HepG2 (cell line): ENCODE measurements around the gene ALB. TPM values are rescaled to one million over a fixed set of nuclear protein-coding genes. Genes with fewer than 3 reads are reported as not detected.
A peak's percentile ranks its signal among the peaks of the same experiment; 100 is the strongest.

Experiments used
- CBX1 ChIP-seq: IDR thresholded peaks from one replicate; pipeline ENCODE4 v1.6.1; 2016; ENCODE audit warnings: antibody characterized with exemption, low read depth
- CTCF ChIP-seq: sonication (generic); formaldehyde crosslinking; IDR thresholded peaks from 2 replicates; pipeline ENCODE4 v1.5.0; 2020; ENCODE audit warnings: mild to moderate bottlenecking, missing genetic modification reagents, moderate library complexity
- ETV5 ChIP-seq: IDR thresholded peaks from 2 replicates; pipeline ENCODE4 v1.6.1; 2018; ENCODE audit warnings: missing biosample characterization, missing genetic modification reagents, inconsistent platforms, borderline replicate concordance
- FOXO4 ChIP-seq: sonication (generic); formaldehyde crosslinking; conservative IDR thresholded peaks from 2 replicates; pipeline ENCODE4 v1.8.1; 2023; ENCODE audit warnings: missing genetic modification reagents
- LRRFIP1 ChIP-seq: sonication (generic); formaldehyde crosslinking; conservative IDR thresholded peaks from 2 replicates; pipeline ENCODE4 v1.4.0; 2020; ENCODE audit warnings: missing genetic modification reagents
- MTF2 ChIP-seq: sonication (generic); formaldehyde crosslinking; IDR thresholded peaks from 2 replicates; pipeline ENCODE4 v1.5.0; 2020; ENCODE audit warnings: missing genetic modification reagents, borderline replicate concordance
- NBN ChIP-seq: fragments of 450-650 bp; conservative IDR thresholded peaks from 2 replicates; pipeline ENCODE4 v1.6.1; 2017
- NFATC3 ChIP-seq: sonication (generic); formaldehyde crosslinking; IDR thresholded peaks from 2 replicates; pipeline ENCODE4 v1.5.1; 2020; ENCODE audit warnings: mild to moderate bottlenecking, missing genetic modification reagents
- PHF5A ChIP-seq: IDR thresholded peaks from one replicate; pipeline ENCODE4 v1.6.1; 2018; ENCODE audit warnings: low read depth, missing genetic modification reagents; ENCODE audit not compliant: unreplicated experiment
- PTBP1 ChIP-seq: fragments of 200-400 bp; formaldehyde crosslinking; IDR thresholded peaks from 2 replicates; pipeline ENCODE4 v1.6.1; 2018; ENCODE audit warnings: low read length, low read depth; ENCODE audit not compliant: poor library complexity, severe bottlenecking
- SATB2 ChIP-seq: sonication (generic); formaldehyde crosslinking; IDR thresholded peaks from 2 replicates; pipeline ENCODE4 v1.5.0; 2020; ENCODE audit warnings: missing genetic modification reagents
- SMAD3 ChIP-seq: sonication (generic); formaldehyde crosslinking; IDR thresholded peaks from 2 replicates; pipeline ENCODE4 v1.4.0; 2020; ENCODE audit warnings: missing genetic modification reagents
- SMC3 ChIP-seq: IDR thresholded peaks from 2 replicates; pipeline ENCODE4 v1.6.1; 2011; ENCODE audit warnings: low read length, improper control_type of control experiment
- TFDP2 ChIP-seq: sonication (generic); formaldehyde crosslinking; IDR thresholded peaks from 2 replicates; pipeline ENCODE4 v1.4.0; 2020; ENCODE audit warnings: missing genetic modification reagents
- THRA ChIP-seq: sonication (generic); formaldehyde crosslinking; IDR thresholded peaks from 2 replicates; pipeline ENCODE4 v1.4.0; 2020; ENCODE audit warnings: missing genetic modification reagents, borderline replicate concordance
- TOE1 ChIP-seq: sonication (generic); formaldehyde crosslinking; IDR thresholded peaks from 2 replicates; pipeline ENCODE4 v1.4.0; 2020; ENCODE audit warnings: mild to moderate bottlenecking, missing genetic modification reagents
- ZBTB46 ChIP-seq: sonication (generic); formaldehyde crosslinking; IDR thresholded peaks from 2 replicates; pipeline ENCODE4 v1.4.0; 2020; ENCODE audit warnings: mild to moderate bottlenecking, missing genetic modification reagents, borderline replicate concordance
- ZNF549 ChIP-seq: sonication (generic); formaldehyde crosslinking; IDR thresholded peaks from 2 replicates; pipeline ENCODE4 v1.5.0; 2020; ENCODE audit warnings: missing genetic modification reagents
- ZNF724P ChIP-seq: sonication (generic); formaldehyde crosslinking; IDR thresholded peaks from 2 replicates; pipeline ENCODE4 v1.8.0; 2022; ENCODE audit warnings: missing genetic modification reagents, borderline replicate concordance
- ZNF766 ChIP-seq: sonication (generic); formaldehyde crosslinking; IDR thresholded peaks from 2 replicates; pipeline ENCODE4 v1.5.0; 2020; ENCODE audit warnings: missing genetic modification reagents, borderline replicate concordance
- ZNF839 ChIP-seq: sonication (generic); formaldehyde crosslinking; IDR thresholded peaks from 2 replicates; pipeline ENCODE4 v1.4.0; 2020; ENCODE audit warnings: missing genetic modification reagents, mild to moderate bottlenecking, borderline replicate concordance
- polyA plus RNA-seq, 8 experiments: library from polyadenylated mRNA; depleted of rRNA in 3 of 8; stranded (reverse) in 7 of 8; unstranded in 1 of 8; fragments of >200 nt; fragmentation: Illumina TruSeq in 4 of 8; extraction: Trizol in 4 of 8; gene quantifications; 2 replicates each; pipeline versions ENCODE4 v1.2.1 to v1.2.3, GENCODE V29; 2011 to 2016; ENCODE audit warnings: low read depth in 4 of 8, missing spikeins in 1 of 8, mixed read lengths in 1 of 8; ENCODE audit not compliant: insufficient read depth in 1 of 8
- total RNA-seq, 5 experiments: library from RNA; depleted of rRNA; stranded (reverse); fragments of >200 nt; fragmentation: Illumina TruSeq; extraction: Trizol; gene quantifications; 2 replicates each; pipeline ENCODE4 v1.2.3, GENCODE V29; 2016; ENCODE audit warnings: low read depth in 1 of 5

Gene ALB
- total and polyA plus RNA-seq, 2 of the 13 experiments (the other 11 are each of a cell fraction or from before 2014, with no cell fraction given), result 22,259 to 22,625 TPM

- TF ChIP-seq CTCF (CRISPR knock-in tag), result no peak
- no peak for TF ChIP-seq FOXO4 (CRISPR knock-in tag)
- TF ChIP-seq ZNF839, result no peak
- TF ChIP-seq SATB2 (CRISPR knock-in tag), result peak; percentile 87; the same call in 1 of the 2 replicates
- TF ChIP-seq LRRFIP1 (CRISPR knock-in tag), result no peak
- TF ChIP-seq SMAD3 (CRISPR knock-in tag), result peak; percentile 83
- no peak for TF ChIP-seq ETV5 (CRISPR knock-in tag)
- TF ChIP-seq SMC3, result no peak
- no peak for TF ChIP-seq MTF2
- TF ChIP-seq ZNF766, result no peak
- TF ChIP-seq NFATC3 (CRISPR knock-in tag), result no peak
- no peak for TF ChIP-seq ZNF724P
- no peak for TF ChIP-seq PTBP1
- peak; percentile 17; the same call in 1 of the 2 replicates for TF ChIP-seq TOE1 (CRISPR knock-in tag)
- peak; percentile 48 for TF ChIP-seq PHF5A (CRISPR knock-in tag)
- peak; percentile 59; the same call in 1 of the 2 replicates for TF ChIP-seq TFDP2 (CRISPR knock-in tag)
- no peak for TF ChIP-seq ZBTB46 (CRISPR knock-in tag)
- TF ChIP-seq NBN, result no peak
- TF ChIP-seq ZNF549 (CRISPR knock-in tag), result no peak
- peak; percentile 42; the same call in 1 of the 2 replicates for TF ChIP-seq THRA (CRISPR knock-in tag)
- peak; percentile 77 for TF ChIP-seq CBX1
These were observed at the start of gene ALB (continued) for GRCh38 chr4:73404042-73404441.
